HFFc6 (cell line): ENCODE measurements around the gene CNGB1. TPM values are rescaled to one million over a fixed set of nuclear protein-coding genes. Genes with fewer than 3 reads are reported as not detected.

ENCODE experiments used
- DNase-seq: peaks from one replicate; pipeline ENCODE4 v3.0.0-alpha.2; 2018
- H3K27ac Mint-ChIP-seq: 2 replicates; pipeline ENCODE4 v1.8.0; 2020; ENCODE audit warnings: mild to moderate bottlenecking, mixed read lengths
- H3K27me3 Mint-ChIP-seq: 2 replicates; pipeline ENCODE4 v1.8.0; 2021; ENCODE audit warnings: mild to moderate bottlenecking, moderate library complexity, mixed read lengths; ENCODE audit not compliant: insufficient read depth
- H3K36me3 Mint-ChIP-seq: 2 replicates; pipeline ENCODE4 v1.8.0; 2021; ENCODE audit warnings: low read depth, mixed read lengths
- H3K4me1 Mint-ChIP-seq: 2 replicates; pipeline ENCODE4 v1.8.0; 2020; ENCODE audit warnings: low read depth, mixed read lengths
- H3K4me3 Mint-ChIP-seq: 2 replicates; pipeline ENCODE4 v1.8.0; 2020; ENCODE audit warnings: mild to moderate bottlenecking, moderate library complexity, mixed read lengths
- H3K9me3 Mint-ChIP-seq: 2 replicates; pipeline ENCODE4 v1.8.0; 2020; ENCODE audit warnings: mild to moderate bottlenecking, mixed read lengths
- CTCF ChIP-seq: fragments of 200-600 bp; sonication (generic); IDR thresholded peaks from 2 replicates; pipeline ENCODE4 v1.5.0; 2021; ENCODE audit warnings: antibody characterized with exemption, mild to moderate bottlenecking
- long read RNA-seq: library from polyadenylated mRNA; unstranded; transcript quantifications from one replicate; pipeline ENCODE4 v2.0.0, GENCODE V29; 2019
- total RNA-seq, 6 experiments: library from RNA; stranded (reverse); fragmentation: NEBNext Ultra II Directional; extraction: Animal tissue kit (Norgen Biotek cat#: 25700); gene quantifications; 2 replicates in 1 of 6; 3 replicates in 5 of 6; pipeline ENCODE4 v1.2.3, GENCODE V29; 2021

The CNGB1 gene
- total RNA-seq, result under 1 TPM in 1 of 6 experiments, not detected in 5; 0.02 TPM
- long read RNA-seq, result 0 reads

GRCh38 chr16:57970970-57971369 is at the start of gene CNGB1:
TSS of gene CNGB1 (minus strand) at chr16:57971128. CDS start at chr16:57967286, 3,842 bp downstream.
- DNase-seq, result no peak
- no peaks in the 10 kb centered on the region for H3K9me3 Mint-ChIP-seq
- H3K4me3 Mint-ChIP-seq, result no peak within 1 kb of the TSS
- H3K27ac Mint-ChIP-seq, result no peak within 1 kb of the TSS
- no peak for TF ChIP-seq CTCF
- H3K36me3 Mint-ChIP-seq, result no peaks in the 10 kb centered on the region
- H3K4me1 Mint-ChIP-seq, result no peaks in the 10 kb centered on the region
- H3K27me3 Mint-ChIP-seq, result peaks cover 45% of the 10 kb centered on the region

- no peaks in the 10 kb centered on the region for H3K36me3 Mint-ChIP-seq
- peaks cover 5% of the 10 kb centered on the region for H3K27me3 Mint-ChIP-seq
- H3K4me1 Mint-ChIP-seq, result peaks cover 22% of the 10 kb centered on the region
- no peak for TF ChIP-seq CTCF
- H3K27ac Mint-ChIP-seq, result no peak overlapping the region
- H3K4me3 Mint-ChIP-seq, result no peak overlapping the region
- DNase-seq, result no peak
- no peaks in the 10 kb centered on the region for H3K9me3 Mint-ChIP-seq
These were observed 49.1 kb upstream of the CNGB1 start for GRCh38 chr16:58019866-58020538.

- Mint-ChIP-seq H3K27ac (no peak overlapping the region), H3K27me3 (0 out of 2 replicates have a peak, but pooled peaks cover under 1% of the 10 kb centered on the region), H3K9me3 (no peaks in the 10 kb centered on the region), H3K36me3 (no peaks in the 10 kb centered on the region), H3K4me1 (peaks cover 18% of the 10 kb centered on the region), H3K4me3 (no peak overlapping the region)
- TF ChIP-seq CTCF, result no peak; the same call in 1 of the 2 replicates
- no peak for DNase-seq
These were observed 47.9 kb upstream of the CNGB1 start for GRCh38 chr16:58018803-58019202.

GRCh38 chr16:58016840-58017446 is 46.0 kb upstream of the CNGB1 start:
- no peaks in the 10 kb centered on the region for H3K27me3 Mint-ChIP-seq
- no peak for TF ChIP-seq CTCF
- DNase-seq, result no peak
- no peaks in the 10 kb centered on the region for H3K9me3 Mint-ChIP-seq
- peaks cover 4% of the 10 kb centered on the region for H3K4me1 Mint-ChIP-seq
- H3K4me3 Mint-ChIP-seq, result no peak overlapping the region
- no peak overlapping the region for H3K27ac Mint-ChIP-seq
- H3K36me3 Mint-ChIP-seq, result no peaks in the 10 kb centered on the region

- no peaks in the 10 kb centered on the region for H3K27me3 Mint-ChIP-seq
- peaks cover 26% of the 10 kb centered on the region for H3K4me1 Mint-ChIP-seq
- H3K4me3 Mint-ChIP-seq, result no peak overlapping the region
- H3K27ac Mint-ChIP-seq, result no peak overlapping the region
- TF ChIP-seq CTCF, result no peak
- peaks cover 7% of the 10 kb centered on the region for H3K36me3 Mint-ChIP-seq
- DNase-seq, result no peak
- no peaks in the 10 kb centered on the region for H3K9me3 Mint-ChIP-seq
These were observed 42.5 kb upstream of the CNGB1 start for GRCh38 chr16:58013201-58013956.
